Activated gamma-delta T cell treated with anti-CD3 and anti-CD28 coated beads, Interleukin-2, amount 50 U/mL, for 16 hours (primary cell): ENCODE measurements around the gene OGFOD3.

Experiments used
- DNase-seq: peaks from one replicate; pipeline ENCODE4 v3.0.0-alpha.2; 2020; ENCODE audit warnings: low read depth

The OGFOD3 gene

GRCh38 chr17:82405051-82405450, 13.3 kb downstream of the OGFOD3 start:
- DNase-seq = no peak

GRCh38 chr17:82403662-82404660, 14.4 kb downstream of the OGFOD3 start:
- DNase-seq = no peak

- DNase-seq = no peak
These were observed 15.5 kb downstream of the OGFOD3 start for GRCh38 chr17:82402865-82403264.

GRCh38 chr17:82400830-82401229, 17.6 kb downstream of the OGFOD3 start:
- DNase-seq = peak; percentile 17

DNA sequence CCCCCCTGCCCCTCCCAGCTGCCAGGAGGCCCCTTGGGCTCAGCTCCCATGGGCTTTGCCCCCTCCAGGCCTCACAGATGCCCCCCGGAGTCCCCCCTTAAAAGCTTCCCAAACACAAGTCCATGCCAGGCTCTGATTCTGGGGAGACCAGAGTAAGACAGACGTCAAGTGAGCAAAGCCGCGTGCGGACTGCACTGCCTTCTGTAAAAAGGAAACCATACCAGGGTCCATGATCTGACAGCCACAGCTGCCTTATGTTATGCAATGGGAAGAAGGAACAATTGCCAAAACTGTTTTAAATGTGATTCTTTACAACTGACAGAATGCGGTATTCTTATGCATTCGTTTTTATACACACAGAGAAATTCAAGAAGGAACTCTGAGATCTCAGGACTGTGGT, 18.2 kb downstream of the OGFOD3 start:
- DNase-seq = no peak

DNA sequence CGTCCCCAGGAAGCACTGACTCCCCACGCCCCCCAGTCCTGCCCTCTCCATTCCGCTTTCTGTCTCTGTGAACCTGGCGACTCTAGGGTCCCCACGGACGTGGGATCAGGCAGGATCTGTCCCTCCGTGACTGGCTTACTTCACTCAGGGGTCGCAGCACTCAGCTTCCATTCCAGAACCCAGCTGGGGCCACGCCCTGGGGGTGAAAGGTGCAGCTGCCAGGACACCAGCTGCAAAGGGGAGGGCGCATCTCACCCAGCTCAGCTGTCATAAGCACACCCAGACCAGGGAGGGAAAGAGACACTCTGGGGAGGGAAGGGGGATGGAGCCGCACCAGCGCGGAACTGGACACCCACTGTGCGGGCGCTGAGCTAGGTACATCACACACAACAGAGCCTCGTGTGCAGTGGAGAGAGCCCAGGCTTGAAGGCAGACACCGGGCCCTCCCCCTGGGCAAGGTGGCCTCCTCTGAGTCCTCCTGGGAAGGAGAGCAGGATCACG, 18.7 kb downstream of the OGFOD3 start:
- no peak for DNase-seq

- no peak for DNase-seq
These were observed 19.3 kb downstream of the OGFOD3 start for GRCh38 chr17:82399041-82399441.

- DNase-seq = no peak
These were observed 20.7 kb downstream of the OGFOD3 start for GRCh38 chr17:82397449-82398335.

DNA sequence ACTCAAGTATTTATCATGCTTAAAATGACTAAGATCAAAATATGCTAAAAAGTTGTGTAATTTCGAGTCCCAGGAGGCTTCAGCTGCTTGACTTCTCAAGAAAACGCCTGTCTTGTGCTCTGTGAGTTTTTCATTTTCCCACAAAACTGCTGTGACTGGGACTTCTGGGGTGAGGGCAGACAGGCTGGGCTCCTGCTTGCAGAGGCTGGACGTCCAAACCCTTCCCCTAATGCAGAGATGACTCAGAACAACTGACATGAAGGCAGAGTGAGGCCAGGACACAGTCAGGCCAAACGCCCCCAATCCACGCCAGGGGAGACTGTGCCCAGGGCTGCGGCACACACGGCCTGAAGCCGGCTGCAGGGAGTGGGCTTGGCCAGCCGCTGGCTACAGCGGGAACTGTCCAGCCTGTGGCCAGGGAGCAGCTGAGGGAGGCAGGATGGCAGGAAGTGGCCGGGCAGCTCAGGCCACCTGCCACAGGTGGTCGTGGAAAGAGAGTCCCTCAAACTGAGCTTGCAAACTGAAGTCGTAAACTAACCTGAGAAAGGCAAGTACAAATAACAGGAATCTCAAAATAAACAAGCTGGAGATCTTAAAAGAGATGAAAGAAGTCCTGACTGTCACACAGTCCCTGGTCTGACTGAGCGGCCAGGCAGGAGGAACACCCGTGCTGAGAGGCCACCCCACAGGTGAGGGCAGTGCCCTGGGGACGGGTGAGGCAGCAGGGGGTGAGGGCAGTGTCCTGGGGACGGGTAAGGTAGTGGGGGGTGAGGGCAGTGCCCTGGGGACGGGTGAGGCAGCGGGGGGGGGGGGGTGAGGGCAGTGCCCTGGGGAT, 21.6 kb downstream of the OGFOD3 start:
- no peak for DNase-seq

- no peak for DNase-seq
These were observed 24.1 kb downstream of the OGFOD3 start for GRCh38 chr17:82394278-82394677.

- no peak for DNase-seq
These were observed 25.4 kb downstream of the OGFOD3 start for GRCh38 chr17:82392941-82393340.

- no peak for DNase-seq
These were observed 26.0 kb downstream of the OGFOD3 start for GRCh38 chr17:82392209-82392920.

DNA sequence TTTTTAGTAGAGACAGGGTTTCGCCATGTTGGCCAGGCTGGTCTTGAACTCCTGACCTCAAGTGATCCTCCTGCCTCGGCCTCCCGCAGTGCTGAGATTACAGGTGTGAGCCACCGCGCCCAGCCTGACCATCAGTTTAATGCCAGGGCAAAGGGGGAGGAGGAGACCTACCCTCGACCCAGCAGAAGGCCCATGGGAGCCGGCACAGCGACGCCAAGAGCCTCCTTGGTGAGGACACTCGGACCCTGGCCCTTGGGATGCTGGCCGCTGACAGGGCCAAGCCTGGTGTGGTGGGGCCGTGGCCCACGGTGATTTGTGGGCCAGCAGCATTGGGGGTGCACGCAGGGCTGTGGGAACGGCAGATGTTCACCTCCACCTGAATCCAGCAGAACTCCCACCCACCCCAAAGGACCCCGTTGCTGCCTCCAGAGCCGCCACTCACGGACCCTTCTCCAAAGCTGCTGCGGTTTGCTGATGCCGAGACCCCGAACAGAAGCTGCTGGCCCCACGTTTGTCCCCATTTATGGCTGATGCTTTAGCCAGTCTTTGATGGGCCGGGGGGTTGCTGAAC, 26.8 kb downstream of the OGFOD3 start:
- DNase-seq = no peak

DNA sequence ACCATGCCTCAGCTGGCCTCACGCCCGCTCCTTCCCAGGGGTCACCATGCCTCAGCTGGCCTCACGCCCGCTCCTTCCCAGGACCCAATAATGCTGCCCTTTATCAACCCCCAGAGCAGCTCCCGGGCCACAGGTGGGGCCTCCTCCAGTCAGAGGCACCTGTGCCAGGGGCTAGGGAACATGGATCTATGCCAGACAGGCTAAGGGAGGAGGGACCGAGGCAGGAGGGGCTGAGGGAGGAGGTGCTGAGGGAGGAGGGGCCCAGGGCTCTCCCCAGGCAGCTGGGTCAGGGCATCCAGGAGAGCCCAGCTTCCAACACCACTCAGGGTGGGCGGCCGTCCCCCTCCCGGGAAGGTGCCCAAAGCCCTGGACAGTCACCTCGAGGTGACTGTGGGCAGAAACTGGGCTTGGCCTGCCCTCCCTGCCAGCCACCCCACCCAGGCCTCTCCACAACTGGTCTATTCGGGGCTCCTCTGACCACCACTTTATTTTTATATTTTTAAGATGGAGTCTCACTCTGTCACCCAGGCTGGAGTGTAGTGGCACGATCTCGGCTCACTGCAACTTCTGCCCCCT, 27.4 kb downstream of the OGFOD3 start:
- no peak for DNase-seq

DNA sequence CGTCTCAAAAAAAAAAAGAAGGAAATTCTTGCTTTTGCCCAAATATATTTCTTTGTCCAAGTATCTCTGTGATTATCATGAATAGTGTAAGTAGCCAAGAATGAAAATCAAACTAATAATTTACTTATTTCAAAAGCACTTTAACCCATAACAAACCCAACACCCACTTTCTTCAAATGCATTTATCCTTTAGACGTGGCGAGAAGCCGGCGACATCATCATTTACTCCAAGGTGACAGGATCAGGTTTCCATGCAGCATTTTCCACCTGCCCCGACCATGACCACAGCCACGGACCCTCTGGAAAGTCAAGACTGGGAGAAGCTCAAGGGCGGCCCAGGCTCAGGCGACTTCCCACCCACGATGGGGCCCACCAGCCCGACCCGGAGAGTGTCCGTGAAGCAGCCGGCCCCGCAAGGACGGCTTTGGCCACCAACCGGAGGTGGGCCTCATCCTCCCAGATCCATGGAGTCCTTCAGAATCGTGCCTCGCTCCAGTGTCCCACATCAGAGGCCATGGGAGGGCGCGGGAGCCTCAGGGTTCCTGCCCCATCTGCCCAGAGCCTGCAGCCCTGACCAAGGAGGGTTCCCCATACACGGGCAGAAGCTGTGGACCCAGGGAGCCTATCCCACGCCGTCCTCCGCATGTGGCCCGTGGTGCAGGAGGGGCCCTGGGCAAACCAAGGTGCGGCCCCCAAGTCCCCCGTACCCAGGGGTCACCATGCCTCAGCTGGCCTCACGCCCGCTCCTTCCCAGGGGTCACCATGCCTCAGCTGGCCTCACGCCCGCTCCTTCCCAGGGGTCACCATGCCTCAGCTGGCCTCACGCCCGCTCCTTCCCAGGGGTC, 28.1 kb downstream of the OGFOD3 start:
- no peak for DNase-seq

GRCh38 chr17:82389379-82389778, 29.0 kb downstream of the OGFOD3 start:
- DNase-seq = no peak

DNA sequence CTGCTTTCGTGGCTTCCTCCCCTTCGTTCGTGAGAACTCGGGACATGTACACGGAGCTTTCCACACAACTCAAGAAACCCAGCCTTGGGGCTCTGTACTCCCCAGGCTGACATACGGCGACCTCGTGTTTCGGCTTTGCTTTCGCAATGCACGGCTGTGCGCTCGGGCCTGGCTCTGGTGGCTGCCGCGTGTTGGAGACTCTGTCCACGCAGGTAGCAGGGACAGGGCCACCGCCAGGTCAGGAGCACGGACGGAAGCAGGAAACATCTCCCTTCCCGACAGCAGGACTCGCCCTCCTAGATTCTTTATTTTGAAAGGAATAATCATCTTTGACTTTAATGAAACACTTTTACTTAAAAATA, 29.5 kb downstream of the OGFOD3 start:
- no peak for DNase-seq

DNA sequence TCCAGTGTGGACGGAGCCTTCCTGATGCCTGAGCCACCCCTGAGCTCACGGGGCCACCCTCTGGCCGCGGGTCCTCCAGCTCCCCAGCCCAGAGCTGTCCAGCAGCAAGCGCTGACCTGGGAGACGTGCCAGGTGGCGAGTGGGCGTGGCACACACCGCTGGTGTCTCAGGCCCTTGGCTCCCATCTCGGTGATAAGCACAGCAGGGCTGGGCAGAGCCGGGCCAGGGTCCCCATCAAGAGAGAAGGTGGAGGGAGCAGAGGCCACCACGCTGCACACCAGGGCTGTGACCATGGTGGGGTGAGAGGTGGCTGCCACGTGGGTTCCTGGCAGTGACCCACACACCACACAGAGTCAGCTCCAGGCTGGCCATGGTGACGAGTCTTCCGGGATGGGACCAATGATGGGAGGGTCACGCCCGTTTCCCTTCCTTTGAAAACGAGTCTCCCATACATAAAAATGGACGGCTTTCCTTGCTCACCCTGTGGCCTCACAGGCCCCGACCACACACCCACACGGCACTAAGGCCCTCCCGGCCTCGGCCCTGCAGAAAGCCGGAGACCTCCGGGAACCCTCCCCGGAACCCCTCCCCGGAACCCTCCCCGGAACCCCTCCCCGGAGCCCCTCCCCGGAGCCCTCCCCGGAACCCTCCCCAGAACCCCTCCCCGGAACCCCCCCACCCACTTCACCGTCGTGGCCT, 30.0 kb downstream of the OGFOD3 start:
- DNase-seq = no peak

DNA sequence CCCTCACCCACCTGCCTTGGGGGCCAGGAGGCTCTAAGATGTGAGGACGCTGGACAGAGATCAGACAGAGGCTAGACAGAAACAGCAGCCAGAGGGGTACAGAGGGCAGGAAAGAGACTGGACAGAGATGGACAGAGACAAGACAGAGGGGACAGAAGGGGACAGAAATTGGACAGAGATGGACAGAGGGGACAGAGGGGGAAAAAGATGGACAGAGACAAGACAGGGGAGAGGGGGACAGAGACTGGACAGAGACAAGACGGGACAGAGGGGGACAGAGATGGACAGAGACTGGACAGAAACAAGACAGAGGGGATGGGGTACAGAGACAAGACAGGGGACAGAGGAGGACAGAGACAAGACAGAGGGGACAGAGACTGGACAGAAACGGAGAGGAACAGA, 30.7 kb downstream of the OGFOD3 start:
- no peak for DNase-seq
